ENCODE data around the gene NOTO. TPM values are rescaled to one million over a fixed set of nuclear protein-coding genes. Genes with fewer than 3 reads are reported as not detected.

NOTO gene
- total and polyA plus RNA-seq, 10 of the 15 experiments (the other 5 are each of a cell fraction or from before 2014, with no cell fraction given), result not detected

- H4K20me1 ChIP-seq (ENCODE audit: control insufficient read depth, insufficient read depth), result 0 out of 2 replicates have a peak, but pooled peaks cover 4% of the 10 kb centered on the region
- peaks cover 0 to 6% of the 10 kb centered on the region in 2 experiments; a peak in 2 of 4 replicates for H3K36me3 ChIP-seq (ENCODE audit: control insufficient read depth in 2 of 2, insufficient read depth in 2 of 2, low read length in 1 of 2)
- peak; percentile 93 for FAIRE-seq
- POLR2A ChIA-PET, result interaction anchor here (0.5 to 3.4 kb wide), 9 partner anchors 12 to 58 kb away, joined by 3 to 14 read pairs (median 4); partner anchors contain the start of genes FBXO41 and SMYD5
- intact Hi-C loops (cut with micrococcal nuclease; ENCODE audit: unreplicated experiment) (loop anchor here (5.0 kb wide), 1 partner anchor 154 kb away; the partner anchor contains the start of gene ALMS1), in situ Hi-C loops (cut with MboI) (no loop called here)
- no TSS peak for BruUV-seq (replicated peaks)
- peak within 1 kb of the TSS; percentile 99 for H3K4me2 ChIP-seq (ENCODE audit: control insufficient read depth, insufficient read depth)
- under 1% methylated on average over 56 of the region's 67 CpGs for WGBS (ENCODE audit: insufficient coverage, insufficient replicate concordance, low lambda C conversion rate, missing lambda C conversion rate)
- H2AFZ ChIP-seq (ENCODE audit: control insufficient read depth, low read depth, low read length), result peak within 1 kb of the TSS; percentile 100
- DNase-seq (ENCODE audit: low read depth, low spot score), result peak; percentile 97
- RAD21 ChIA-PET (ENCODE audit: unreplicated experiment), result interaction anchor here (0.5 to 3.2 kb wide), 9 partner anchors 11 to 1719 kb away, joined by 3 to 22 read pairs (median 4); partner anchors contain the start of genes FBXO41 and SMYD5
- CTCF ChIA-PET, result interaction anchor here (0.9 to 9.8 kb wide), 6 partner anchors 14 to 127 kb away, joined by 3 to 99 read pairs (median 8); partner anchors contain the start of genes EGR4, FBXO41 and SMYD5
- peaks cover 4% of the 10 kb centered on the region for H3K4me1 ChIP-seq (ENCODE audit: control insufficient read depth, insufficient read depth, low read length)
- H3K27ac ChIP-seq (ENCODE audit: control insufficient read depth, insufficient read depth), result peak within 1 kb of the TSS; percentile 91
- H3K9ac ChIP-seq (ENCODE audit: control insufficient read depth, insufficient read depth, low read length), result peak within 1 kb of the TSS; percentile 82
- H3K4me3 ChIP-seq, result peak within 1 kb of the TSS; percentile 78
- no peaks in the 10 kb centered on the region for H3K27me3 ChIP-seq (replicated peaks in 1 of 2; ENCODE audit: control insufficient read depth in 2 of 2, insufficient read depth in 2 of 2, low read length in 1 of 2)
- H3K9me3 ChIP-seq (replicated peaks; ENCODE audit: control insufficient read depth, insufficient read depth, low read length), result no peaks in the 10 kb centered on the region
- peaks cover 42% of the 10 kb centered on the region for H3K79me2 ChIP-seq (ENCODE audit: control insufficient read depth, insufficient read depth, low read length)
- SMC1A ChIA-PET (ENCODE audit: uncharacterized antibody, unreplicated experiment), result interaction anchor here (0.8 to 2.4 kb wide), 6 partner anchors 11 to 57 kb away, joined by 3 to 10 read pairs (median 4); no protein-coding TSS in a partner anchor
- peak; percentile 93 for ATAC-seq
- TF ChIP-seq MEF2B (IDR thresholded peaks at IDR 0.05; ENCODE audit: partially characterized antibody, poor library complexity, severe bottlenecking) (no peak), CREM (IDR thresholded peaks at IDR 0.05; ENCODE audit: low read depth) (peak; percentile 75), NFXL1 (IDR thresholded peaks at IDR 0.05; ENCODE audit: borderline replicate concordance) (no peak; the same call in 1 of the 2 replicates), ASH2L (IDR thresholded peaks at IDR 0.05; ENCODE audit: borderline replicate concordance, low read depth) (no peak), WRNIP1 (IDR thresholded peaks at IDR 0.05; ENCODE audit: borderline replicate concordance, low read depth, low read length) (no peak), BACH1 (IDR thresholded peaks at IDR 0.05; ENCODE audit: borderline replicate concordance) (peak; percentile 21; the same call in 1 of the 2 replicates), RB1 (IDR thresholded peaks at IDR 0.05; ENCODE audit: borderline replicate concordance) (peak; percentile 7), IRF5 (IDR thresholded peaks at IDR 0.05; ENCODE audit: borderline replicate concordance) (no peak), ZBTB4 (CRISPR knock-in tag; IDR thresholded peaks at IDR 0.05) (no peak), DPF2 (IDR thresholded peaks at IDR 0.05) (peak; percentile 90), MYB (IDR thresholded peaks at IDR 0.05; ENCODE audit: borderline replicate concordance, low read depth, low read length) (no peak), NFIC (IDR thresholded peaks at IDR 0.05; ENCODE audit: low read depth, low read length) (no peak), SMAD1 (IDR thresholded peaks at IDR 0.05; ENCODE audit: low read depth, partially characterized antibody) (no peak), RFX5 (IDR thresholded peaks at IDR 0.05; ENCODE audit: low read depth, low read length) (peak; percentile 83), RCOR1 (conservative IDR thresholded peaks at IDR 0.05; ENCODE audit: low read depth, low read length) (no peak; the same call in 1 of the 2 replicates), TBL1XR1 (IDR thresholded peaks at IDR 0.05; ENCODE audit: low read depth, low read length) (no peak), SRF (IDR thresholded peaks at IDR 0.05; ENCODE audit: low read depth in 2 of 2, low read length in 2 of 2) (no peak), CBX3 (IDR thresholded peaks at IDR 0.05; ENCODE audit: borderline replicate concordance, low read depth) (no peak)
These were observed 31.0 kb downstream of the NOTO start, which contains the start of gene PRADC1 for GRCh38 chr2:73233154-73233931. Gene PRADC1, minus strand, starts transcription at chr2:73233239. Its CDS starts 79 bp downstream, at chr2:73233160.

All from GM12878 (cell line).